ENCODE results near the gene HAUS7.
"Not testable (repeated sequence)": the region's sequence is repeated elsewhere in the genome, so short reads cannot be mapped to it uniquely, and the experiment has no call there.

Gene HAUS7

DNA sequence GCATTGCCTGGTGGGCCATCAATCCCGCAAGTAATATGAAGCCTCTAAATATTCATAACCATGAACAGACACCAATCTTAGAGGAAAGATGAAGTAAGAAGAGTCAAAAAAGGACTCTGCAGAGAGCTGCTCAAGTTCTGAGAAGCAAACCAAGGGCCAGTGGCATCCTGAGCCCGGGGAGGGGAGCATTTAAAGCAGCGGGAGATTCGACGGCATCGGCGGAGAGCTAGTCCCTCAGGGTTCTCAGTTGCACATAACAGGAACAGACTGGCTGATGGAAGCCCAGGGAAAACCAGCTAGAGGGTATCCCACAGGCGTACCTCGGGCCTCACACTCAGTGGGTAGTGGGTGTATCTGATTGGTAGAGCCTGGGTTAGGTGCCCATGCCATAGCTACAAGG, 64.4 kb downstream of the HAUS7 start:
- DNase-seq, result no peak

- no peak for DNase-seq
Measured at GRCh38 chrX:153405426-153405825, 65.0 kb downstream of the HAUS7 start.

DNA sequence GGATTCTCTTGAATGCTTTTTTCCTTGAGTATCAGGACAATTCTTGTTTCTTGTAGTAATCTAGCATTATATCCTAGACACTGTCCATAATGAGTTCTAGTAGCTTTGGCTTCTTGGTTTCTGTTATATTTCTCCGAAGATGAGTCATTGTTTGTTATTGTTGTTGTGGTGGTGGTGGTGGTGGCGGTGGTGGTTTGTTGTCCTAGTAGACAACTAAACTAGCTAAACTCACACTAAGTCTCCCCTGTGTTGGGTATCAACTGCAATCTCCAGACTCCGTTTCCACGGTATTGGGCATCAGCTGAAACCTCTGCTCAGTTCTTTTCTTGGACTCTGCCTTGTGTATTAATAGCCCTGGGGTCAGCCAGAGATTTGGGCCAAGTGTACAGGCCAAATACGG, 66.0 kb downstream of the HAUS7 start:
- not testable (repeated sequence) for DNase-seq

DNA sequence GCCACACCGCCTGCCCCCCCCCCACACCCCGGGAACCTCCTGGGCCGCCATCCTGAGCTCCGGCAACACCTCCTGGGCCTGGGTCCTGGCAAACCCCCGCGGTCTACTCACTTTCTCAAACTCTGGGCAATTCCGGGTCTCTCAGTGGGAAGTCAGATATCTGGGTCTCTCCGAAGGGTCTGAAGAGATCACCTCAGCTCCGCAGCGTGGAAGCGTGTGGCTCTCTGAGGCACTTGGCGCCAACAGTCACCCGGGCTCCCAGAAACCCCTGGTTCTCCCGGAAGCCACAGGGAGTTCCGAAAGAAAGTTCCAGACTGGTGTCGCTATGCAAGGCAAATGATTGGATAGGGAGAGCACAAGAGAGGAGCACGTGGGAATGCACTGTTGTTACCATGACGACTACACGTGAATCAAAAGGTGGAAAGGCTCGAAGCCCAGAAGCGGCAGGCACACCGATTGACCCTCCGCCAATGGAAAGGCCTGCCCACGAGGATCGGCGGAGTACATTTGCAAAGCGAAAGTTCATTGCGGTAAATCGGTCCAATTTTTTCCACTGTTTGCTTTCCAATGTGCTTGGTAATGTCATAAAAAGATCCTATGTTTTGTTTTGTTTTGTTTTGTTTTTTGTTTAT, 69.1 kb downstream of the HAUS7 start, which contains the start of gene PNMA6E:
Gene PNMA6E (minus strand): TSS at position 218 of the 632 bp plus-strand sequence. CDS start 2,501 bp downstream, outside the sequence.
- DNase-seq, result no peak

DNA sequence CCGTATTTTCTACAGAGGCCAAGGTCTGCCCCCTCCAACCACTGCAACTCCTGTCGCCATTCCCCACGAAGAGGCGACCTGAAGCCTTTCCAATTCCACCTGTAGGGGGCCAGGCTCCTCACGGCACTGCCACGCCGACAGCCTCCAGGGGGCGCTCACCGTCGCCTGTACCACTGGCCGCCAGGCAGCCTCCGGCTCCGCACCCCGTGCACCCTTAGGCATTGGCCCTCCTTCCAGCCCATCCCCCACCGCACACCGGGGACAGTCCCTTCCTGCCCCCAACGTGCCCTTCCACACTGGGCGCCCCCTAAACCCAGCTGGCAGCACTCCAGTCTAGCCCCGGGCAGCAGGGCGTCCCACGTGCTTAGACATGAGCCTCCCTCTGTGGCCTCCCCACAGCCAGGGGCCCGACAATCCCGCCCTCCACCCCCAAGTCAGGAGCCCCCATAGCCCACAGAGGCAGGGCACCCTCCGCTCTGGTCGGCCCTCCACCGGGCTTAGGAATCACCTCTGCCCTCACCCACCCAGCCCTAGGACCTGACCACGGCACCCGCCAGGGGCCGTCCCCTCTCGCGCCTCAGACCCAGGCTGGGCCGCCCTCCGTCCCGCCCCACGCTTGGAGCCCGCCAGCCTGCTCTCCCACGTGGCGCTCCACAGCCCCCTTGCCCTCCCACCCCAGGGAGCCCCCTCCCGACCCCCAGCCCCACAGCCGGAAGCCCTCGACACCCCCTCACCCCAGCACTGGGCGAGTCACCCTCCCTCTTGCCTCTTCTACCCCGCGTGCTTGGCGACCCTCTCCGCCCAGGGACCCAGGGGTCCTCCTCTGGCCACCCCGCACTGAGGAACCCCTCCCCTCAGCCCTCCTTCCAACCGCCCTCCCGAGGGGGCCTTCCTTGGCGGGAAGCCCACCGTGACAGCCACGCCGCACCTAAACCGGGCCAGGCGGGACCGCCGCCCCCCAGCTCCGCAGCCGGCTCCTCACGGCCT, 69.9 kb downstream of the HAUS7 start:
- peak; percentile 23 for DNase-seq

DNA sequence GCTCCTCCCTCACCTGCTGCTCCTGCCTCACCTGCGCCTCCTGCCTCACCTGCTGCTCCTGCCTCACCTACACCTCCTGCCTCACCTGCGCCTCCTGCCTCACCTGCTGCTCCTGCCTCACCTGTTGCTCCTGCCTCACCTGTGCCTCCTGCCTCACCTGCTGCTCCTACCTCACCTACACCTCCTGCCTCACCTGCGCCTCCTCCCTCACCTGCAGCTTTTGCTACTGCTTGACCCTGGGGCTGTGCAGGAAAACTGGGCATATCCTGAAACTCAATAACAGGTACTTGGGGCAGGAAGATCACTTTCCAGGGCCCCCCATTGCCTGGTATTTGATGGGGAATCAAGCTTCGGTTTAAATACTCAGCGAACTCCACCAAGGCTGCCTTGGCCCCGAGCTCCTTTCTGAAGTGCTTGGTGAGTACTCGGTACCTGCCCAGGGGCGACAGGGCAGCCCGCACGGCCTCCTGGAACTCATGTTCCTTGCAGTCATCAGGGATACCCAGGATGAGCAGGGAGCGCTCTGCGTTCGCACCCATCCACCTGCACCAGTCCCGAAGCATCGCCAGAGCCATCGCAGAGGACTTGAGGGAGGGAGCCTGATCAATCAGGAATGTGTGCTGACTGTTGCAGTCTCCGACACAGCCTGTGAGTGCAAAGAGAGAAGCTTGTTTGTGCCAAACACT, 72.0 kb downstream of the HAUS7 start:
- no peak for DNase-seq
